ENCODE measurements around the gene HNRNPA1. TPM values are rescaled to one million over a fixed set of nuclear protein-coding genes. Genes with fewer than 3 reads are reported as not detected.

The HNRNPA1 gene
- total and polyA plus RNA-seq, 5 donors from 2014 or later: 750 to 1,288 (median 852) TPM

Other genes starting within 250 kb of the HNRNPA1 start
- gene HOXC5, start 247.7 kb upstream of the HNRNPA1 start, total RNA-seq: not detected
- not detected for gene HOXC5, start 247.7 kb upstream of the HNRNPA1 start, polyA plus RNA-seq
- gene HOXC4, start 226.9 kb upstream of the HNRNPA1 start, total RNA-seq: 0.32 TPM
- under 1 TPM in 1 of 4 donors, not detected in 3; 0.09 TPM for gene HOXC4, start 226.9 kb upstream of the HNRNPA1 start, polyA plus RNA-seq
- gene SMUG1, start 91.7 kb upstream of the HNRNPA1 start, total RNA-seq: 13.0 TPM
- 10 to 100 TPM; 24.5 to 38.1 (median 30.7) TPM for gene SMUG1, start 91.7 kb upstream of the HNRNPA1 start, polyA plus RNA-seq
- 38.9 TPM for gene CBX5, start 604 bp upstream of the HNRNPA1 start, total RNA-seq
- 10 to 100 TPM; 18.2 to 21.5 (median 19.6) TPM for gene CBX5, start 604 bp upstream of the HNRNPA1 start, polyA plus RNA-seq
- 2.8 TPM for gene NFE2, start 20.3 kb downstream of the HNRNPA1 start, total RNA-seq
- under 1 TPM in 1 of 4 donors, not detected in 3; 0.18 TPM for gene NFE2, start 20.3 kb downstream of the HNRNPA1 start, polyA plus RNA-seq
- gene COPZ1, start 44.4 kb downstream of the HNRNPA1 start, total RNA-seq: 65.3 TPM
- 100 to 1,000 TPM; 151 to 213 (median 168) TPM for gene COPZ1, start 44.4 kb downstream of the HNRNPA1 start, polyA plus RNA-seq
- not detected for gene GPR84, start 83.8 kb downstream of the HNRNPA1 start, total RNA-seq
- not detected for gene GPR84, start 83.8 kb downstream of the HNRNPA1 start, polyA plus RNA-seq
- 0.86 TPM for gene ZNF385A, start 104.0 kb downstream of the HNRNPA1 start, total RNA-seq
- gene ZNF385A, start 104.0 kb downstream of the HNRNPA1 start, polyA plus RNA-seq: under 1 TPM in 2 of 4 donors, not detected in 2; 0.14 to 0.17 TPM
- 57.4 TPM for gene ITGA5, start 138.5 kb downstream of the HNRNPA1 start, total RNA-seq
- gene ITGA5, start 138.5 kb downstream of the HNRNPA1 start, polyA plus RNA-seq: 10 to 100 TPM; 18.6 to 31.8 (median 23.7) TPM
- 3.0 TPM for gene GTSF1, start 192.9 kb downstream of the HNRNPA1 start, total RNA-seq
- 10 to 100 TPM; 12.7 to 30.3 (median 18.4) TPM for gene GTSF1, start 192.9 kb downstream of the HNRNPA1 start, polyA plus RNA-seq
- gene NCKAP1L, start 217.0 kb downstream of the HNRNPA1 start, total RNA-seq: 142 TPM
- 100 to 1,000 TPM in 2 of 4 donors, 10 to 100 TPM in 2; 91.3 to 138 (median 115) TPM for gene NCKAP1L, start 217.0 kb downstream of the HNRNPA1 start, polyA plus RNA-seq